ENCODE measurements around the gene NRXN3.

GRCh38 chr14:79742142-79742541, 1572.0 kb downstream of the NRXN3 start:
- TF ChIP-seq CTCF (IDR thresholded peaks at IDR 0.05 in 4 of 5, conservative IDR thresholded peaks at IDR 0.05 in 1 of 5), result no peak
- TF ChIP-seq POLR2A (IDR thresholded peaks at IDR 0.05), result no peak
